Hepatocyte (in vitro differentiated cells): ENCODE measurements around the gene MCHR1.

ENCODE experiments used
- CTCF ChIP-seq: fragments of 200-600 bp; sonication (generic); IDR thresholded peaks from 2 replicates; pipeline ENCODE4 v1.5.1; 2016; ENCODE audit warnings: antibody characterized with exemption, mild to moderate bottlenecking; ENCODE audit not compliant: poor library complexity
- EZH2 ChIP-seq: fragments of 200-600 bp; sonication (generic); IDR thresholded peaks from 2 replicates; pipeline ENCODE4 v1.6.1; 2016; ENCODE audit warnings: antibody characterized with exemption, mild to moderate bottlenecking, borderline replicate concordance
- EZH2phosphoT487 ChIP-seq: fragments of 200-600 bp; sonication (generic); IDR thresholded peaks from one replicate; pipeline ENCODE4 v1.6.1; 2018; ENCODE audit warnings: antibody characterized with exemption, mild to moderate bottlenecking, low read depth, moderate library complexity; ENCODE audit not compliant: unreplicated experiment, severe bottlenecking

GRCh38 chr22:40681451-40681850, 2.2 kb downstream of the MCHR1 start:
- TF ChIP-seq CTCF (no peak), EZH2phosphoT487 (no peak), EZH2 (no peak)
